ENCODE data around the gene YWHAQ. TPM values are rescaled to one million over a fixed set of nuclear protein-coding genes. Genes with fewer than 3 reads are reported as not detected.

Gene YWHAQ
- total and polyA plus RNA-seq, 5 donors from 2014 or later: 160 to 359 (median 279) TPM

DNA sequence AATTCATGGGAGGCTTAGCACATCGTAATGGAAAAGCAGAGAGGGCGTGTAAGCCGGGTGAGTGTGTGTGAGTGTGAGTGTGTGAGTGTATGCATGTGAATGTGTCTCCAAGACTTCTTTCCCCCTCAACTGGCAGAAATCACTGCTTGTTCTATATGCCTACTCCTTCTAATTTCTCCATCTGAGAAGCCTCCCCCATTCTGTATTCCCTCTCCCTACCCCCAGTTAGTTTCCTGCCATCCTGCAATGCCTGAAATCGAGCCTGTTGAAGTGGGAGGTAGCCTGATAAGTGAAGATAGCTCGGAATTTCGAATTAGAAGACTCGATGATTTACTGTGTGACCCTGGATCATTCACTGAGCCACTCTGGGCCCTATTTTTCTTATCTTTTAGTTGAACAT, 30.0 kb upstream of the YWHAQ start:
- Mint-ChIP-seq H3K9me3 (no peaks in the 10 kb centered on the region), H3K36me3 (no peaks in the 10 kb centered on the region), H3K4me1 (peaks cover 0 to 28% (median 14%) of the 10 kb centered on the region in 4 donors), H3K27me3 (peaks cover 5% of the 10 kb centered on the region), H3K27ac (no peak overlapping the region), H3K4me3 (no peak overlapping the region)
- Histone ChIP-seq H3K4me3 (ENCODE audit: low read depth, low read length) (no peak overlapping the region), H3K9me3 (ENCODE audit: control insufficient read depth in 2 of 2, low read length in 2 of 2) (no peaks in the 10 kb centered on the region), H3K36me3 (ENCODE audit: control insufficient read depth, insufficient read depth, low read length) (no peaks in the 10 kb centered on the region), H3K4me1 (ENCODE audit: control insufficient read depth, insufficient read depth, low read length, poor library complexity, severe bottlenecking) (peaks cover 6% of the 10 kb centered on the region), H3K27me3 (ENCODE audit: control insufficient read depth, insufficient read depth, low read length) (no peaks in the 10 kb centered on the region), H3K27ac (ENCODE audit: insufficient read depth, low read length, poor library complexity, severe bottlenecking) (no peak overlapping the region)
- no peak for DNase-seq
- ATAC-seq (ENCODE audit: low read depth in 2 of 2): no peak

DNA sequence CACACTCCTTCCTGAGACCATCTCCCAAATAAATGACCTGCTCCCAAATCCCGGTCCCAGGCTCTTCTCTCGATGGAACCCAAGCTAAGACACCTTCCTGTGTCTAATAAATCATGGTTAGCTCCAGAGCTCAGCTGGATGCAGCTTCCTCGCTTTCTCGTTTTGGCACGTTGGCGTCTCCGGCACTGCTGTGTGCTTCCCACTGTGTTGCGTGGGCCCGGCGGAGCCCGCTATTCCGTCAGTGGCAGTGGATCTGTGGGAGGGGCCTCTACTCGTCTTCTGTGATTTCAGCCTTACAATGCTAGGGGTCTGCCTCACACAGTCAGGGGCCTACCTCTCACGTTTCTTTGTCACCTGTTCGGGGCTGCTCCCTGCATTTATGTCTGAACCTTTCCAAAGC, 29.4 kb upstream of the YWHAQ start:
- peaks cover 3 to 34% (median 17%) of the 10 kb centered on the region in 4 donors for H3K4me1 Mint-ChIP-seq
- Histone ChIP-seq H3K4me3 (ENCODE audit: low read depth, low read length) (no peak overlapping the region), H3K27me3 (ENCODE audit: control insufficient read depth, insufficient read depth, low read length) (no peaks in the 10 kb centered on the region), H3K9me3 (ENCODE audit: control insufficient read depth in 2 of 2, low read length in 2 of 2) (no peaks in the 10 kb centered on the region), H3K4me1 (ENCODE audit: control insufficient read depth, insufficient read depth, low read length, poor library complexity, severe bottlenecking) (peaks cover 13% of the 10 kb centered on the region), H3K36me3 (ENCODE audit: control insufficient read depth, insufficient read depth, low read length) (no peaks in the 10 kb centered on the region), H3K27ac (ENCODE audit: insufficient read depth, low read length, poor library complexity, severe bottlenecking) (no peak overlapping the region)
- peak overlapping the region in 1 of 3 donors; percentile 63 for H3K27ac Mint-ChIP-seq
- DNase-seq: no peak
- H3K9me3 Mint-ChIP-seq: no peaks in the 10 kb centered on the region
- no peaks in the 10 kb centered on the region for H3K36me3 Mint-ChIP-seq
- H3K27me3 Mint-ChIP-seq: peaks cover 5% of the 10 kb centered on the region
- no peak overlapping the region for H3K4me3 Mint-ChIP-seq
- no peak for ATAC-seq (ENCODE audit: low read depth in 2 of 2)

GRCh38 chr2:9658972-9659371, 28.2 kb upstream of the YWHAQ start:
- Mint-ChIP-seq H3K9me3 (no peaks in the 10 kb centered on the region), H3K4me1 (peaks cover 3 to 28% (median 14%) of the 10 kb centered on the region in 4 donors), H3K4me3 (no peak overlapping the region), H3K36me3 (no peaks in the 10 kb centered on the region), H3K27ac (no peak overlapping the region), H3K27me3 (no peaks in the 10 kb centered on the region)
- no peak for ATAC-seq (ENCODE audit: low read depth in 2 of 2)
- no peak overlapping the region for H3K27ac ChIP-seq (ENCODE audit: insufficient read depth, low read length, poor library complexity, severe bottlenecking)
- peaks cover 13% of the 10 kb centered on the region for H3K4me1 ChIP-seq (ENCODE audit: control insufficient read depth, insufficient read depth, low read length, poor library complexity, severe bottlenecking)
- H3K4me3 ChIP-seq (ENCODE audit: low read depth, low read length): no peak overlapping the region
- no peaks in the 10 kb centered on the region for H3K9me3 ChIP-seq (ENCODE audit: control insufficient read depth in 2 of 2, low read length in 2 of 2)
- no peaks in the 10 kb centered on the region for H3K27me3 ChIP-seq (ENCODE audit: control insufficient read depth, insufficient read depth, low read length)
- no peaks in the 10 kb centered on the region for H3K36me3 ChIP-seq (ENCODE audit: control insufficient read depth, insufficient read depth, low read length)
- no peak for DNase-seq

- Histone ChIP-seq H3K9me3 (ENCODE audit: control insufficient read depth in 2 of 2, low read length in 2 of 2) (no peaks in the 10 kb centered on the region), H3K27ac (ENCODE audit: insufficient read depth, low read length, poor library complexity, severe bottlenecking) (no peak overlapping the region), H3K4me3 (ENCODE audit: low read depth, low read length) (no peak overlapping the region), H3K36me3 (ENCODE audit: control insufficient read depth, insufficient read depth, low read length) (no peaks in the 10 kb centered on the region), H3K4me1 (ENCODE audit: control insufficient read depth, insufficient read depth, low read length, poor library complexity, severe bottlenecking) (peaks cover 13% of the 10 kb centered on the region), H3K27me3 (ENCODE audit: control insufficient read depth, insufficient read depth, low read length) (no peaks in the 10 kb centered on the region)
- ATAC-seq (ENCODE audit: low read depth in 2 of 2) (no peak), DNase-seq (no peak)
- Mint-ChIP-seq H3K9me3 (no peaks in the 10 kb centered on the region), H3K4me3 (no peak overlapping the region), H3K36me3 (no peaks in the 10 kb centered on the region), H3K27ac (no peak overlapping the region), H3K27me3 (no peaks in the 10 kb centered on the region), H3K4me1 (peaks cover 9 to 27% (median 12%) of the 10 kb centered on the region in 4 donors)
Observed at GRCh38 chr2:9657731-9658130, 26.9 kb upstream of the YWHAQ start.

GRCh38 chr2:9657083-9657482, 26.3 kb upstream of the YWHAQ start:
- peaks cover 0 to 4% (median 0%) of the 10 kb centered on the region in 7 donors for H3K9me3 Mint-ChIP-seq
- Histone ChIP-seq H3K4me1 (ENCODE audit: control insufficient read depth, insufficient read depth, low read length, poor library complexity, severe bottlenecking) (peaks cover 13% of the 10 kb centered on the region), H3K27me3 (ENCODE audit: control insufficient read depth, insufficient read depth, low read length) (no peaks in the 10 kb centered on the region), H3K27ac (ENCODE audit: insufficient read depth, low read length, poor library complexity, severe bottlenecking) (no peak overlapping the region), H3K36me3 (ENCODE audit: control insufficient read depth, insufficient read depth, low read length) (no peaks in the 10 kb centered on the region), H3K9me3 (ENCODE audit: control insufficient read depth in 2 of 2, low read length in 2 of 2) (no peaks in the 10 kb centered on the region), H3K4me3 (ENCODE audit: low read depth, low read length) (no peak overlapping the region)
- ATAC-seq (ENCODE audit: low read depth in 2 of 2): no peak
- DNase-seq: no peak
- H3K27ac Mint-ChIP-seq: no peak overlapping the region
- H3K4me1 Mint-ChIP-seq: peaks cover 9 to 27% (median 12%) of the 10 kb centered on the region in 4 donors
- H3K4me3 Mint-ChIP-seq: no peak overlapping the region
- no peaks in the 10 kb centered on the region for H3K36me3 Mint-ChIP-seq
- no peaks in the 10 kb centered on the region for H3K27me3 Mint-ChIP-seq

DNA sequence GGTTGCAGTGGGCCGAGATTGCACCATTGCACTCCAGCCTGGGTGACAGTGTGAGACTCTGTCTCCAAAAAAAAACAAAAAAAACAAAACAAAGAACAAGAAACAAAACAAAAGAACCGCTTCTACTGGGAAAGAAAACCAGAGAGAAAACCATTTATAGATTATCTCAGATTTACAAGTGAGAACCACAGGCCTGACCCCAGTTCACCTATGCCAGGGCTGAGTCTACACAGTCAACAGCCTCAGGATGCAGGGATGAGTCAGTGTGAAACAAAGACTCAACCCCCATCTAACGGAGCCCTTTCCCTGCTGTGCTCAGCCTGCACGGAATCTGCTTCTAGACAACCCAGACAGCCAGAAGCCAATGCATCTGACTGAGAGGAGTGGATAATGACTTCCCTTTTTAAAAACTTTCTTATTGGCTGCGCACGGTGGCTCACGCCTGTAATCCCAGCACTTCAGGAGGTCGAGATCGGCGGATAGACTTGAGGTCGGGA, 25.5 kb upstream of the YWHAQ start:
- Histone ChIP-seq H3K27ac (ENCODE audit: insufficient read depth, low read length, poor library complexity, severe bottlenecking) (no peak overlapping the region), H3K4me3 (ENCODE audit: low read depth, low read length) (no peak overlapping the region), H3K4me1 (ENCODE audit: control insufficient read depth, insufficient read depth, low read length, poor library complexity, severe bottlenecking) (peaks cover 13% of the 10 kb centered on the region), H3K9me3 (ENCODE audit: control insufficient read depth in 2 of 2, low read length in 2 of 2) (no peaks in the 10 kb centered on the region), H3K36me3 (ENCODE audit: control insufficient read depth, insufficient read depth, low read length) (no peaks in the 10 kb centered on the region), H3K27me3 (ENCODE audit: control insufficient read depth, insufficient read depth, low read length) (no peaks in the 10 kb centered on the region)
- no peaks in the 10 kb centered on the region for H3K36me3 Mint-ChIP-seq
- peaks cover 9 to 27% (median 12%) of the 10 kb centered on the region in 4 donors for H3K4me1 Mint-ChIP-seq
- DNase-seq: peak in 1 of 3 donors; percentile 71
- no peaks in the 10 kb centered on the region for H3K27me3 Mint-ChIP-seq
- H3K9me3 Mint-ChIP-seq: peaks cover 0 to 4% (median 0%) of the 10 kb centered on the region in 7 donors
- H3K4me3 Mint-ChIP-seq: peak overlapping the region in 2 of 4 donors; percentile 15 to 28
- H3K27ac Mint-ChIP-seq: peak overlapping the region in 1 of 3 donors; percentile 23
- ATAC-seq (ENCODE audit: low read depth in 2 of 2): peak; percentile 64 to 78

DNA sequence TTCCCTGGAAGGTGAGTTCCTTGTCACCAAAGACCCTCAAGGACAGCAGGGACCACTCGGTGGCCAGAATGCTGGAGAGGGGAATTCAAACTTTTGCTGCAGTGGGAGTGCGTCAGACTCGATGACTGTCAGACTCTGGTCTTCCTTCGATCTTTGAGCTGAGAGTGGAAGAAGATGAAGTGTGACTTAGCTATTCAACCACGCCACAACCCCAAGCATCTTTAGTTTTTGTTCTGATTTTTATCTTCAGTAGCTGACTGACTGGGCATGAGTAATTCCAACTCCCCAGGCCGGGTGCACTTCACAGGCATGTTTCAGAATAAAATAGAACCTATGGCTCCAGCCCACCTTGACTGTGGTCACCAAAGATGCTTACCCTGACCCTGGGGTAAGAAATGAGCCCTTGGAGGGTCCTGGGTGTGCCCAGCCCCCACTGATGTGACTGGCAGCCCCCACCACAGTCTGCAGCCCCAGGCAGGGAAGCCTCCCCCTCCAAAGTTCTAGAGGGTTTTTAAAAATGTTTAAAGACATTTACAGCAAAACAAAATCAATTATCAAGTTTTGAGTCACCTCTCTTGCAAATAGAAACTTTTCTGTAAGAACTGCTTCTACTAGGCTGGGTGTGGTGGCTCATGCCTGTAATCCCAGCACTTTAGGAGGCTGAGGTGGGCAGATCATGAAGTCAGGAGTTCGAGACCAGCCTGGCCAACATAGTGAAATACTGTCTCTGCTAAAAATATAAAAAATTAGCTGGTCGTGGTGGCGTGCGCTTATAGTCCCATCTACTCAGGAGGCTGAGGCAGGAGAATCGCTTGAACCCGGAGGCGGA, 24.9 kb upstream of the YWHAQ start:
- Histone ChIP-seq H3K4me3 (ENCODE audit: low read depth, low read length) (no peak overlapping the region), H3K4me1 (ENCODE audit: control insufficient read depth, insufficient read depth, low read length, poor library complexity, severe bottlenecking) (peaks cover 13% of the 10 kb centered on the region), H3K9me3 (ENCODE audit: control insufficient read depth in 2 of 2, low read length in 2 of 2) (no peaks in the 10 kb centered on the region), H3K27ac (ENCODE audit: insufficient read depth, low read length, poor library complexity, severe bottlenecking) (peak overlapping the region; percentile 19), H3K36me3 (ENCODE audit: control insufficient read depth, insufficient read depth, low read length) (no peaks in the 10 kb centered on the region), H3K27me3 (ENCODE audit: control insufficient read depth, insufficient read depth, low read length) (no peaks in the 10 kb centered on the region)
- Mint-ChIP-seq H3K27me3 (no peaks in the 10 kb centered on the region), H3K4me3 (peak overlapping the region; percentile 7 to 51 (median 22)), H3K36me3 (peaks cover 4% of the 10 kb centered on the region), H3K27ac (peak overlapping the region; percentile 11 to 58 (median 23)), H3K4me1 (peaks cover 9 to 27% (median 12%) of the 10 kb centered on the region in 4 donors), H3K9me3 (peaks cover 0 to 4% (median 0%) of the 10 kb centered on the region in 7 donors)
- DNase-seq (peak in 1 of 3 donors; percentile 74), ATAC-seq (ENCODE audit: low read depth in 2 of 2) (peak in 1 of 2 donors; percentile 78)

Measured in CD4-positive, CD25-positive, alpha-beta regulatory T cell (primary cell).